ENCODE measurements around the gene FMN2. TPM values are rescaled to one million over a fixed set of nuclear protein-coding genes. Genes with fewer than 3 reads are reported as not detected.

Gene FMN2
- total RNA-seq, 2 donors from 2014 or later = 26.9 to 27.2 TPM

GRCh38 chr1:240407407-240407806, 315.7 kb downstream of the FMN2 start:
- Mint-ChIP-seq H3K9me3 (no peaks in the 10 kb centered on the region), H3K4me3 (no peak overlapping the region), H3K27me3 (ENCODE audit: insufficient read depth) (no peaks in the 10 kb centered on the region), H3K27ac (no peak overlapping the region), H3K36me3 (ENCODE audit: low read depth) (peaks cover 1% of the 10 kb centered on the region), H3K4me1 (no peaks in the 10 kb centered on the region)
- Histone ChIP-seq H3K27me3 (ENCODE audit: control insufficient read depth, insufficient read depth, low read length, poor library complexity, severe bottlenecking) (no peaks in the 10 kb centered on the region), H3K9me3 (ENCODE audit: control insufficient read depth, low read length) (no peaks in the 10 kb centered on the region), H3K27ac (ENCODE audit: low read depth, low read length) (no peak overlapping the region), H3K9ac (ENCODE audit: extremely low read depth, low read length, poor library complexity, severe bottlenecking) (no peak overlapping the region), H3K36me3 (ENCODE audit: control insufficient read depth, insufficient read depth, low read length) (peaks cover 14% of the 10 kb centered on the region), H3K4me3 (ENCODE audit: low read length) (no peak overlapping the region), H3K4me1 (ENCODE audit: control insufficient read depth, insufficient read depth, low read length) (peaks cover 4% of the 10 kb centered on the region)
- DNase-seq = no peak
- 86 to 94% methylated on average over 5 of the region's 5 CpGs for whole genome bisulfite sequencing, 2 experiments (ENCODE audit: insufficient coverage in 1 of 2, insufficient read length in 1 of 2)
- TF ChIP-seq CTCF (conservative IDR thresholded peaks at IDR 0.05) = no peak

GRCh38 chr1:240409615-240410014, 317.9 kb downstream of the FMN2 start:
- no peaks in the 10 kb centered on the region for H3K27me3 Mint-ChIP-seq (ENCODE audit: insufficient read depth)
- H3K4me1 Mint-ChIP-seq = no peaks in the 10 kb centered on the region
- DNase-seq = no peak
- Histone ChIP-seq H3K27me3 (ENCODE audit: control insufficient read depth, insufficient read depth, low read length, poor library complexity, severe bottlenecking) (no peaks in the 10 kb centered on the region), H3K4me1 (ENCODE audit: control insufficient read depth, insufficient read depth, low read length) (no peaks in the 10 kb centered on the region), H3K36me3 (ENCODE audit: control insufficient read depth, insufficient read depth, low read length) (peaks cover 15% of the 10 kb centered on the region), H3K4me3 (ENCODE audit: low read length) (no peak overlapping the region), H3K27ac (ENCODE audit: low read depth, low read length) (no peak overlapping the region), H3K9ac (ENCODE audit: extremely low read depth, low read length, poor library complexity, severe bottlenecking) (no peak overlapping the region), H3K9me3 (ENCODE audit: control insufficient read depth, low read length) (no peaks in the 10 kb centered on the region)
- no peak for TF ChIP-seq CTCF (conservative IDR thresholded peaks at IDR 0.05)
- no peaks in the 10 kb centered on the region for H3K9me3 Mint-ChIP-seq
- no peak overlapping the region for H3K27ac Mint-ChIP-seq
- peaks cover 11% of the 10 kb centered on the region for H3K36me3 Mint-ChIP-seq (ENCODE audit: low read depth)
- H3K4me3 Mint-ChIP-seq = no peak overlapping the region

- H3K27me3 Mint-ChIP-seq (ENCODE audit: insufficient read depth) = no peaks in the 10 kb centered on the region
- peaks cover 16% of the 10 kb centered on the region for H3K36me3 ChIP-seq (ENCODE audit: control insufficient read depth, insufficient read depth, low read length)
- no peak overlapping the region for H3K4me3 ChIP-seq (ENCODE audit: low read length)
- H3K9ac ChIP-seq (ENCODE audit: extremely low read depth, low read length, poor library complexity, severe bottlenecking) = no peak overlapping the region
- H3K4me1 Mint-ChIP-seq = no peaks in the 10 kb centered on the region
- no peaks in the 10 kb centered on the region for H3K9me3 Mint-ChIP-seq
- no peak for TF ChIP-seq CTCF (conservative IDR thresholded peaks at IDR 0.05)
- H3K36me3 Mint-ChIP-seq (ENCODE audit: low read depth) = peaks cover 15% of the 10 kb centered on the region
- no peak overlapping the region for H3K27ac ChIP-seq (ENCODE audit: low read depth, low read length)
- no peak for DNase-seq
- H3K4me3 Mint-ChIP-seq = no peak overlapping the region
- H3K9me3 ChIP-seq (ENCODE audit: control insufficient read depth, low read length) = no peaks in the 10 kb centered on the region
- WGBS, 2 experiments (ENCODE audit: insufficient coverage in 1 of 2, insufficient read length in 1 of 2) = 94 to 100% methylated on average over 3 to 5 of the region's 5 CpGs
- no peaks in the 10 kb centered on the region for H3K4me1 ChIP-seq (ENCODE audit: control insufficient read depth, insufficient read depth, low read length)
- H3K27ac Mint-ChIP-seq = peak overlapping the region; percentile 6
- H3K27me3 ChIP-seq (ENCODE audit: control insufficient read depth, insufficient read depth, low read length, poor library complexity, severe bottlenecking) = no peaks in the 10 kb centered on the region
These were observed 322.0 kb downstream of the FMN2 start for GRCh38 chr1:240413732-240414131.

Data from endodermal cell (in vitro differentiated cells).